ENCODE measurements around the gene CCDC141. TPM values are rescaled to one million over a fixed set of nuclear protein-coding genes. Genes with fewer than 3 reads are reported as not detected.

Gene CCDC141
- polyA plus RNA-seq, 3 donors = 0.09 to 0.54 (median 0.45) TPM

GRCh38 chr2:178787155-178787554 is 262.8 kb downstream of the CCDC141 start:
- H3K27ac ChIP-seq (ENCODE audit: low read depth, low read length) = no peak overlapping the region
- 77 to 79% (median 78%) methylated on average over 2 of the region's 2 CpGs for WGBS, 3 donors

- WGBS, 3 donors = 93 to 96% (median 95%) methylated on average over 10 of the region's 10 CpGs
- H3K27ac ChIP-seq (ENCODE audit: low read depth, low read length) = no peak overlapping the region
These were observed 266.0 kb downstream of the CCDC141 start for GRCh38 chr2:178783889-178784288.

DNA sequence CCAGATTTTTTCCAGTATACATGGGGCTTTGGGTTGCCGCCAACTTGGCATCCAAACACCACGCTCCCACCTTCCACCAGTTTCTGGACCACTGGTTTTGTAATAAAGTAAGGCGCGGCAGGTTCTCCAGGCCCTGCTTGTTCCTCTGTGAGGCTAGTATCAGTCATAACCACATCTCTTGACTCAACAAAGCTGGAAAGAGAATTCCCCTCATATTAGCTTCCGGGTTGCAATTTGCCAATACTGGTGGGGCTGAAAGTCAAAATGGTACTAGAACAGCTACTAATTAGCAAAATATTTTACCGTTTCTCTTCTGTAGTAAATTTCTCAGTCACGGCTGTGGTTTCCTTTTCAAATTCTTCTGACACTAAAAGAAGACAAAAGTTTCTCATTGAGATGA is 267.7 kb downstream of the CCDC141 start:
- no peak overlapping the region for H3K27ac ChIP-seq (ENCODE audit: low read depth, low read length)
- 88 to 97% (median 91%) methylated on average over 7 of the region's 7 CpGs for WGBS, 3 donors

Other genes starting within 250 kb of the CCDC141 start
- 1 to 10 TPM in 1 of 3 donors, under 1 TPM in 2; 0.03 to 1.9 (median 0.18) TPM for gene TTN, start 242.7 kb downstream of the CCDC141 start, polyA plus RNA-seq
- 10 to 100 TPM in 2 of 3 donors, 1 to 10 TPM in 1; 6.9 to 62.5 (median 52.3) TPM for gene SESTD1, start 214.7 kb upstream of the CCDC141 start, polyA plus RNA-seq

Measured in adipose tissue (tissue), 3 donors.